Suprapubic skin (tissue), 4 donors: Measurements from ENCODE around the gene TXLNB. TPM values are rescaled to one million over a fixed set of nuclear protein-coding genes. Genes with fewer than 3 reads are reported as not detected.

Source experiments
- DNase-seq, 2 donors: peaks; one replicate each; pipeline ENCODE4 v3.0.0-alpha.2; 2019; ENCODE audit warnings: low spot score in 2 of 2
- H3K27ac ChIP-seq: fragments of 200-600 bp; sonication (generic); one replicate; pipeline ENCODE4 v1.5.1; 2019
- H3K27me3 ChIP-seq: fragments of 200-600 bp; sonication (generic); one replicate; pipeline ENCODE4 v1.5.1; 2019
- H3K36me3 ChIP-seq: fragments of 200-600 bp; sonication (generic); one replicate; pipeline ENCODE4 v1.5.1; 2019
- H3K4me1 ChIP-seq: fragments of 200-600 bp; sonication (generic); one replicate; pipeline ENCODE4 v1.5.1; 2019
- H3K4me3 ChIP-seq: fragments of 200-600 bp; sonication (generic); one replicate; pipeline ENCODE4 v1.5.1; 2019; ENCODE audit warnings: mild to moderate bottlenecking
- H3K9me3 ChIP-seq: fragments of 200-600 bp; sonication (generic); one replicate; pipeline ENCODE4 v1.5.1; 2019
- CTCF ChIP-seq, 2 donors: fragments of 200-600 bp in 1 of 2; fragments of 450-650 bp in 1 of 2; sonication (generic) in 1 of 2; IDR thresholded peaks; one replicate each; pipeline ENCODE4 v1.5.1; 2016 to 2019; ENCODE audit warnings: antibody characterized with exemption in 2 of 2, mild to moderate bottlenecking in 1 of 2, moderate library complexity in 1 of 2
- EP300 ChIP-seq: sonication (generic); formaldehyde crosslinking; IDR thresholded peaks from one replicate; pipeline ENCODE4 v1.6.1; 2017; ENCODE audit warnings: antibody characterized with exemption
- POLR2A ChIP-seq, 2 donors: fragments of 450-650 bp; IDR thresholded peaks; one replicate each; pipeline ENCODE4 v1.6.1; 2017; ENCODE audit warnings: antibody characterized with exemption in 2 of 2, mild to moderate bottlenecking in 2 of 2, moderate library complexity in 2 of 2
- POLR2AphosphoS5 ChIP-seq, 3 donors: sonication (generic); formaldehyde crosslinking; IDR thresholded peaks; one replicate each; pipeline ENCODE4 v1.6.1; 2017; ENCODE audit warnings: antibody characterized with exemption in 3 of 3
- WGBS: methylation state at CpG from one replicate; pipeline ENCODE4 v1.1.5; 2018; 5-methylcytosine and 5-hydroxymethylcytosine counted together
- total RNA-seq, 4 donors: library from RNA; depleted of rRNA; stranded (reverse); fragments of >200 nt; gene quantifications; one replicate each; pipeline ENCODE4 v1.1.0, GENCODE V29; 2016

TXLNB gene
- total RNA-seq, 4 donors from 2014 or later: 0.10 to 0.59 (median 0.37) TPM

GRCh38 chr6:139251691-139252390, 40.0 kb downstream of the TXLNB start:
- 84% methylated on average over 4 of the region's 4 CpGs for WGBS
- no peak overlapping the region for H3K27ac ChIP-seq
- no peak for DNase-seq

GRCh38 chr6:139251045-139251690, 40.6 kb downstream of the TXLNB start:
- no peaks in the 10 kb centered on the region for H3K27me3 ChIP-seq
- no peak overlapping the region for H3K4me3 ChIP-seq
- 33% methylated on average over 2 of the region's 2 CpGs for WGBS
- TF ChIP-seq CTCF (IDR thresholded peaks at IDR 0.05) (no peak), POLR2AphosphoS5 (IDR thresholded peaks at IDR 0.05) (no peak), POLR2A (IDR thresholded peaks at IDR 0.05) (no peak), EP300 (no peak)
- H3K4me1 ChIP-seq: peaks cover 17% of the 10 kb centered on the region
- no peak for DNase-seq
- peak overlapping the region; percentile 4 for H3K27ac ChIP-seq
- no peaks in the 10 kb centered on the region for H3K36me3 ChIP-seq
- no peaks in the 10 kb centered on the region for H3K9me3 ChIP-seq

More at GRCh38 chr6:139251691-139252390, 40.0 kb downstream of the TXLNB start:
- H3K4me1 ChIP-seq: peaks cover 17% of the 10 kb centered on the region
- H3K9me3 ChIP-seq: no peaks in the 10 kb centered on the region
- H3K4me3 ChIP-seq: no peak overlapping the region
- no peaks in the 10 kb centered on the region for H3K36me3 ChIP-seq
- no peaks in the 10 kb centered on the region for H3K27me3 ChIP-seq
- no peak for TF ChIP-seq POLR2AphosphoS5 (IDR thresholded peaks at IDR 0.05)
- TF ChIP-seq POLR2A (IDR thresholded peaks at IDR 0.05): no peak
- TF ChIP-seq CTCF (IDR thresholded peaks at IDR 0.05): no peak
- no peak for TF ChIP-seq EP300

- peak overlapping the region; percentile 4 for H3K27ac ChIP-seq
- 54% methylated on average over 3 of the region's 3 CpGs for WGBS
- H3K36me3 ChIP-seq: no peaks in the 10 kb centered on the region
- no peaks in the 10 kb centered on the region for H3K27me3 ChIP-seq
- TF ChIP-seq EP300 (no peak), CTCF (IDR thresholded peaks at IDR 0.05) (peak; percentile 10 to 72)
- DNase-seq: peak in 1 of 2 donors; percentile 74
- H3K4me1 ChIP-seq: peaks cover 17% of the 10 kb centered on the region
- no peak overlapping the region for H3K4me3 ChIP-seq
- no peaks in the 10 kb centered on the region for H3K9me3 ChIP-seq
Observed at GRCh38 chr6:139250296-139251044, 41.3 kb downstream of the TXLNB start.

- no peak for DNase-seq
- H3K27me3 ChIP-seq: no peaks in the 10 kb centered on the region
- H3K27ac ChIP-seq: no peak overlapping the region
- WGBS: 50% methylated on average over 4 of the region's 4 CpGs
- TF ChIP-seq EP300 (no peak), CTCF (IDR thresholded peaks at IDR 0.05) (no peak), POLR2A (IDR thresholded peaks at IDR 0.05) (no peak), POLR2AphosphoS5 (IDR thresholded peaks at IDR 0.05) (no peak)
- peaks cover 17% of the 10 kb centered on the region for H3K4me1 ChIP-seq
- H3K36me3 ChIP-seq: no peaks in the 10 kb centered on the region
- no peak overlapping the region for H3K4me3 ChIP-seq
- no peaks in the 10 kb centered on the region for H3K9me3 ChIP-seq
Observed at GRCh38 chr6:139249395-139249794, 42.4 kb downstream of the TXLNB start.

- Histone ChIP-seq H3K27ac (no peak overlapping the region), H3K27me3 (no peaks in the 10 kb centered on the region), H3K4me1 (peaks cover 17% of the 10 kb centered on the region), H3K4me3 (no peak overlapping the region), H3K36me3 (no peaks in the 10 kb centered on the region), H3K9me3 (no peaks in the 10 kb centered on the region)
- no peak for DNase-seq
- 64% methylated on average over 3 of the region's 3 CpGs for WGBS
- TF ChIP-seq EP300: no peak
- no peak for TF ChIP-seq POLR2A (IDR thresholded peaks at IDR 0.05)
- TF ChIP-seq POLR2AphosphoS5 (IDR thresholded peaks at IDR 0.05): no peak
- no peak for TF ChIP-seq CTCF (IDR thresholded peaks at IDR 0.05)
Observed at GRCh38 chr6:139248911-139249310, 42.9 kb downstream of the TXLNB start.
